Amniotic stem cell (primary cell): ENCODE data around the gene FGD6.
"Not testable (repeated sequence)": the region's sequence is repeated elsewhere in the genome, so short reads cannot be mapped to it uniquely, and the experiment has no call there.

Experiments used
- DNase-seq: peaks from one replicate; lab custom pipeline; 2025; lab: John Stamatoyannopoulos, UW

The FGD6 gene

DNA sequence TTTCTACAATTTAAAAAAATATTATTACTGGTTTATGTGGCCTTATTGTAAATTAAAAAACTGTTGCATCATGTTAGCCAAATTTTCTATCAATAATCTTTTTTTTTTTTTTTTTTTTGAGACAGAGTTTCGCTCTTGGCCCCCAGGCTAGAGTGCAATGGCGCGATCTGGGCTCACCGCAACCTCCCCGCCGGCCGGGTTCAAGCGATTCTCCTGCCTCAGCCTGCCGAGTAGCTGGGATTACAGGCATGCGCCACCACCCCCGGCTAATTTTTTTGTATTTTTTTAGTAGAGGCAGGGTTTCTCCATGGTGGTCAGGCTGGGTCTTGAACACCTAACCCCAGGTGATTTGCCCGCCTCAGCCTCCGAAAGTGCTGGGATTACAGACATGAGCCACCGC, 16.9 kb upstream of the FGD6 start:
- DNase-seq = not testable (repeated sequence)

DNA sequence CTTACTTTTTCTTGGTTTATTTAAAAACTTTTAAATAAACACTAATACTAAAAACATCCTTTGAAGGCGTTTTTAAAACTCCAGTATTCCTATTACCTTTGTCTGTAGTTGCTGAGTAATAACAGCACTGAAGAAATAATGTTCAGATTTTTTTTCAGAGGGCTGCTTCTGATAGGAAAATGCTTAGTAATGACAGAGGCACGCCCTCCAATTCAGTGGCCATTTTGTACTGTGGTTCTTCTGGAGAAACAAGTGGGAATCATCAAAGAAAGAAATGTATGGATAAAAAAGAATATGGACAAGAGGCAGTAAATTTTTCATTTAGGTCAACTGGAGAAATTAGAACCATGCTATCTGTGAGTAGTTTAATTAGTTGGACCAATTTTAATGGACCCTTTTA, 13.9 kb upstream of the FGD6 start:
- no peak for DNase-seq

DNA sequence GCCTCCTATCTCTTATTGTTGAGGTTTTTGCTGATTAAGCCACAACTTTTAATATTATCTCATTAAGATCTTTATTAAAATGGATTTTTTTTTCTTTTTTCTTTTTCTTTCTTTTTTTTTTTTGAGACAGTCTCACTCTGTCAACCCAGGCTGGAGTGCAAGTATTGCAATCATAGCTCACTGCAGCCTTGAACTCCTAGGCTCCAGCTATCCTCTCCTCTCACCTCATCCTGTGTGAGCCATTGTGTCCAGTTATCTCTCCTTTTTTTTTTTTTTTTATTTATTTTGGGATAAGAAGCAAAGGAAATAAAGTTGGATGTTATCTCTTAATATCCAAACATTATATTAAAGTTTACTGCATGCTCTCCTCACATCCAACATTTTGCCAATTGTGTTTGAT, 13.0 kb upstream of the FGD6 start:
- no peak for DNase-seq

DNA sequence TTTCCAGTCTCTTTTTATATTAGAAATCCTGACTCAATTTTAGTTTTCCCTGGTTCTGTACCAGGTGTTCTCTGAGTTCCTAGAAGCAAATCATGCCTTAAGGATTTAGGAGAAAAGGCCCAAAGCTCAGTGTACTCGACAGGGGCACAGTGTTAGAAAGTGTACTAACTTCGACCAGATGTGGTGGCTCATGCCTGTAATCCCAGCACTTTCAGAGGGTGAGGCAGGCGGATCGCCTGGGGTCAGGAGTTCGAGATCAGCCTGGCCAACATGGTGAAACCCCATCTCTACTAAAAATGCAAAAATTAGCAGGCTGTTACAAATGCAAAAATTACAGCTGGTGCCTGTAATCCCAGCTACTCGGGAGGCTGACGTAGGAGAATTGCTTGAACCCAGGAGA, 12.4 kb upstream of the FGD6 start:
- DNase-seq = no peak

DNA sequence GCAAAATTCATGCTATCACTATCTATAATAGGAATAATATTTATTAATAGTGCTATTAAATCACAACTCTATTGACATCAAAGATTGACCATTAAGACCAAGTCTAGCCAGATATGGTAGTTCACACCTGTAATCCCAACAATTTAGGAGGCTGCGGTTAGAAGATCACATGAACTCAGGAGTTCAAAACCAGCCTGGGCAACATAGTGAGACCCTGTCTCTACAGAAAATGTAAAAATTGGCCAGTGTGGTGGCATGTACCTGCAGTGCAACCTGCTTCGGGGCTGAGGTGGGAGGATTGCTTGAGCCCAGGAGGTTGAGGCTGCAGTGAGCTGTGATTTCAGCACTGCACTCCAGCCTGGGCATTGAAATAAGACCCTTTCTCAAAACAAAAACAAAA, 11.3 kb upstream of the FGD6 start:
- DNase-seq = no peak

DNA sequence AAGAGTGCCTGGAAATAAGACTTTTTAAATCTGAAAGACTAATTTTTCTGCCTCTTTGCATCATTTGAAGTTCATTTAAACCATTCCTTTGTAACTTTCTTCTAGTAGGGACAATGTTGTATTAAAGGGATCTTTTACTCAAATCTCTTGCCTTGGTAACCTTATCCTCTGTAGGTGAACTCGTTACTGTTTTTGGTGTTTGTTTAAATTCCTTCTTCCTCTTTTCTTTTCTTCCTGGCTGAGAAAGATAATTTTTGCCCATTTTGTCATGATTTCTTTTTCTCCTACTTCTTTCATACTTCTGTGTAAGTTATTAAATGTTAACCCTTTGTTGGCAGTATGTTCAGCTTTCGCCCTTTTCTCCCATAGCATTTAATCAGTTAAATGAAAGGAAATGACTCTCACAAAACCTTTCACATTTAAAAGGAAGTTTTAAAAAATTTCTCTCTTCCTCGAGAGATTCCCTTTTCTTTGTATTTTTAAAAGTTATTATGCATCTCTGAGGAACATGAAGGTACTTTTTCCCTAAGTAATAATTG, 10.6 kb upstream of the FGD6 start:
- DNase-seq = no peak

DNA sequence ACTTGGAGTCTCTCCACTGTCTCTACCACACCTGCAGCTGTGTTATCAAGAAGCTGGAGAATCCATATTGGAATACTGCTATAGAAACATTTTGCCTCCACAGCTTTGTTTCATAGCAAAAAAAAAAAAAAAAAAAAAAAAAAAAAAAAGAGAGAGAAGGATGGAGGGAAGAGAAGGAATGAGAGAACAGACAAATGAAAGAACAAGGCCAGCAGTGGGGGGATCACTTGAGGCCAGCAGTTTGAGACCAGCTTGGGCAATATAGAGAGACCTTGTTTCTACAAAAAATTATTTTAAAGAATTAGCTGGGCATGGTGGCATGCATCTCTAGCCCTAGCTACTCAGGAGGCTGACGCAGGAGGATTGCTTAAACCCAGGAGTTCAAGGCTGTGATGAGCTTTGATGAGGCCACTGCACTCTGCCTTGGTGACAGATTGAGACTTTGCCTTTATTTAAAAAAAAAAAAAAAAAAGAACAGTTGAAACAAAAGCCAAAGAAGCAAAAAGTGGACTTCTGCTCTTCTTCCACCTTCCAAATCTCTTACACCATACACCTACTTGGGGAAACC, 8.5 kb upstream of the FGD6 start:
- DNase-seq = no peak

DNA sequence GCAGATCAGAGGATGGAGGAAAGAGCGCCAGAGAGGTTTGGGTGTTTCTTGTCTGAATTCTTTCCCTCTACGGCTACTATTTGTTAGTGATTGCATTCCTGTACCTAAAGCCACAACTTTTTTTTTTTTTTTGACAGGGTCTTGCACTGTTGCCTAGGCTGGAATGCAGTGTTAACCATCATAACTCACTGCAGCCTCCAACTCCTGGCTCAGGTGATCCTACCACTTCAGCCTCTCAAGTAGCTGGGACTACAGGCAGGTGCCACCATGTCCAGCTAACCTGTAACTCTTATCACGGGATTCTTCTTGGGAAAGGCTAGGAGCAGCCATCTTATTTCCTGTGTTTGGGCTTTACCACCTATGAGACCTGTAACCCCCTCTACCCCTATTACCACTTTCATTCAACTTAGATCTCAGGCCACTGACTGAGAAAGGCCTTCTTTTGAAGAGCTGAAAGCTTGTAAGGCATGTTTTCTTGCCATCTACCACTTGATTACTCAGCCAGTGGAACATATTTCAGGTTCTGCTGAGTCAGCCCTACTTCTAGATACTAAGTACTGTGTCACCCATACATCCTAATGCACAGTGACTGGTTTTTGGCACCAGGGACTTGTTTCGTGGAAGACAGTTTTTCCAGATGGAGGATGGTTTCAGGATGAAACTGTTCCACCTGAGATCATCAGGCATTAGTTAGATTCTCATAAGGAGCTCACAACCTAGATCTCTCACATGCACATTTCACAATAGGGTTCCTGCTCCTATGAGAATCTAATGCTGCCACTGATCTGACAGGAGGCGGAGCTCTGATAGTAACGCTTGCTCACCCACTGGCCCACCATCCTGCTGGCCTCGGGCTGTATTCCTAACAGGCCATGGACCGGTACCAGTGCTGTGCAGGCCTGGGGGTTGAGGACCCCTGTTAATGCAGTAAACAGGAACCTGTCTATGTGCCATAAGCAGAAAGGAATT, 7.2 kb upstream of the FGD6 start:
- DNase-seq = peak; percentile 56

DNA sequence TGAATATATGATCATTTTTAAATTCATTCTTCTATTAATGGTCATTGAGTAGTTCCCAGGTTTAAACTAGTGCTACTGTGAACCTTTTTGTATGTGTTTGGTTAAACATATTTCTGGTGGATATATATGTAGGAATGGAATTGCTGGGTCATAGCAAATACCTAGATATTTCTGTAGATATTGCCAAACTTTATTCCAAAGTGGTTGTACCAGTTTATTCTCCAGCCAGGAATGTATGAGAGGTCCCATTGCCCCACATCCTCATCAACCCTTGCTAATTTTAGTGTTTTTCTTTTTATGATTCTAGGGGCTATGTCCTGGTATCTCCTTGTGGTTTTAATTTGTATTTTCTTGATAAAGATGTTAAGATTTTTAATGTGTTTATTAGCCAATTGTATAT, 3.5 kb upstream of the FGD6 start:
- DNase-seq = no peak

DNA sequence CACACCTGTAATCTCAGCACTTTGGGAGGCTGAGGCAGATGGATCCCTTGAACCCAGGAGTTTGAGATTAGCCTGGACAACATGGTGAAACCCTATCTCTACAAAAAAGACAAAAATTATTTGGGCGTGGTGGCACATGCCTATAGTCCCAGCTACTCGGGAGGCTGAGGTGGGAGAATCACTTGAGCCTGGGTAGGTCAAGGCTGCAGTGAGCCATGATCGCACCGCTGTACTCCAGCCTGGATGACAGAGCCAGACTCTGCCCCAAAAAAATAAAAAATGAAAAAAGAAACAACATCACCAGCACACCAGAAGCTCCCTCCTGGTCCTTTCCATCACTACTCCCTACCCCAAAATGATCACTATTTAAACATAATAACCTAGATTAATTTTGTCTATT, 2.9 kb upstream of the FGD6 start:
- DNase-seq = no peak

DNA sequence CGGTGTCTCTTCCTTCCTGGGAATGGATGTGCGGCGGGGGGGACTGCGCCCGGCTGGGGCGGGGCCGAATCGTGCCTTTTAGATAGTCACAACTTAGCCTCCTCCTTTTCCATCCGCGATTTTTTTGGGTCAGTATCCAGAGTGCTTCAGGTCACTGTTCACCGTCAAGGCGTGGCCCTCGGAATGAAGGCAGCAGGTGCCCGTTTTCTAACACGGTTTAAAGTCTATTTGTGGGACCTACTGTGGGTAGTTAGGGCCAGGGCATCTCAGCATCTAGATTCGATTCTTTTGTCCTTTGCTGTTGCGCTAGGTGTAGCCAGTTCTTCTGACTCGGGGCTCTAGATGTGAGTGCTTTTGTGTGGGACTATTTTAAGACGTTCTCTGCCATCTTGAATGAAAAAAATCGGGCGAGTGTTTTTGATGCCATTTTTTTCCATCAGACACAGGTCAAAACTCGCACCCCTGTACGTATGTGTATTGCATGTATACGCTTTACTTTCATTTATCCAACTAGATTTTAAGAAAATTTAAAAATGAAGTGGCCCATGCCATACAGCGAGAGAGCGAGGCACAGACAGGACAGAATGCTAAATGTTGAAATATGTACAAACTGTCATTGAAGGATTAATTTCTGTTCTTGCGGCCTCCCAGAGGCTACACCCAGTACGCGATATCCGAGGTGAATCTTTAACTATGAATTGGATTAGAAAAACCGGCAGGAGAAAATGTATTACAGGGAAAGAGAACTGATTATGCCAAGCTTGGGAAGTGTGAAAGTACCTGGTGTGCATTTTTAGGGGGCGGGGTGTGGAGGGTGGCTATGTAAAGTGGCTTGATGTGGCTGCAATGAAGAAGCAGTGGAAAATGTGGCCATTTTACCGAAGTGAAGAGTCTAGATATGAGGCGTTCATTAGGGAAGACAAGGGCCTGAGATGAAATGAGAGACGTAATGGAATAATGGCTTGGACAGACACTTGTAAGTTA, 1.2 kb upstream of the FGD6 start:
- DNase-seq = peak; percentile 42

DNA sequence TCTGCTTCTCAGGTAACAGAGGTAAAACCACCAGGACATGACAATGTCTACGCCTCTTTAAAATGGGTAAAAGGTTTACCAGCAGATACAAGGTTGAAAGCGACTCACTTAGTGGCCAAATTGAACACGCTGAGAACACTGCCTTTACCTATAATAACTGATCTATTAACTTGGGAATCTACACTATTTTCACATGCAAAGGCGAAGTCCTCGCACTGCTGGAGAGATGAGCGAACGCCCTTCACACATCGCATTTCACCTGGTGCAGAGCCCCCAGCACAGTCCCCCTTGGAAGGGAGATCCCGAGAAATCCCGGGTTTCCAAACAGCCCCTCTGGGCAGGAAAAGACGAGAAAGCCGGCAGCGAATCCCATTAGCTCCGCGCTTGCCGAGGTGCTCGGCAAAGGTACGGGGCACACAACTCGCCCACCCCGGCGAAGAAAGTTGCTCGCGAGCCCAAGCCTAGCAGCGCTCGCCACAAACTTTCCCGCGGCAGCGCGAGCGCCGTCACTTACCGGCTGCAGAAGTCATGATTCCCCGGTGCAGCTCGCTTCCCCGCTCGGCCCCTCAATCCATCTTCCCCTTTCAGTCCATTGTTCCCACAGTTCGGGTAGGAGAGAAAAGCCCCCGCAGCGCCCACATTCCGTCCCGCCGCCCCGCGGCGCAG, 423 bp downstream of the FGD6 start:
- no peak for DNase-seq

DNA sequence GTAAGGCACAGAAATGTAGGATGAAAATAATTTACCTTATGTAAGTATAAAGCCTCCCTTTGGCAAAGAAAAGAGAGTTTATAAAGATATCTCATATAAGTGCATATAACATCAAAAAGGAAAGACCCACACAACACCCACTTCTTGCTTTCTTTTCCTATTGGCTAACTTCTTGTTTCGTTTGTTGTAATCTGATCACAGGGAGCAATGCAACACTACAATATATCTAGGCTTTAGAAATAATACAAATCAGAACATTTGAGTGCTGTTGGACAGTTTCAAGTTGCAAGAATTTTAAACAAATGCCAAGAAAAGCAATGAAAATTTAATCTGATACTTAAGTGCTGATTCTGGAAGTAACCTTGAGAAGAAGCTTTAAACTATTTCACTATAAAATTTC, 1.3 kb downstream of the FGD6 start:
- no peak for DNase-seq

DNA sequence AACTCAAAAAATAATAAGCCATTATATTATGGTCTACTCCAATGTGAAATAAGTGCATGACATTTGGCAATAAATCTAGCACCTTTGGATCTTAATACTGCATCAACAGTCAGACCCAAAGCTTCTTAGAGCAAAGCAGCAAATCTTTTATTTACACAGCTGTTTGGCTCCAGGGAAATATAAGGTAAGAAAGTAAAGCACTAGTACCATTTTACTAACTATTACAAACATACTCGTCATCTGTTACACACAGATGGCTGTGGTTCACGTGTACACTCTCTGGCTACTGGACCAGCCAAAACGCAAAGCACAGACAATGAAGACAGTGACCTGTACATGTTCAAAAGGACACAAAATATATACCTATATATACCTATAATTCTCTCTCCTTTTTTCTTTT, 2.8 kb downstream of the FGD6 start:
- DNase-seq = no peak

DNA sequence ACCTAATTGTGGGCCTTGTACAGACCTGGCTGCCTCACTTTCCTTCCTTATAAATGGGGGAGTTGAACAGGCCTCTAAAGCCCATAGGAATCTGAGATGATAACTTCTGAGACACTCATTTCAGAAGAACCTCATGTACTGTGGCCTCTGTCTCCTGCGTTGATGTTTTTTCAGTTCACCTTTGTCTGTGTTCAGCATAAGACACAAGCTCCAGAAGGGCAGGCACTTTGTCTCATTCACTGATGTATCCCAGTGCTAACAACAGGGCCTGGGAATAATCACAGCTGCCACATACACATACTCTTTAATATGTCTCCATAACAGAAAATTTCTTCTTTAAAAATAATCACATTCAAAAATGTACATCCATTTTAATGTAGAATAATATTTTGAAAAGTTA, 3.3 kb downstream of the FGD6 start:
- no peak for DNase-seq

DNA sequence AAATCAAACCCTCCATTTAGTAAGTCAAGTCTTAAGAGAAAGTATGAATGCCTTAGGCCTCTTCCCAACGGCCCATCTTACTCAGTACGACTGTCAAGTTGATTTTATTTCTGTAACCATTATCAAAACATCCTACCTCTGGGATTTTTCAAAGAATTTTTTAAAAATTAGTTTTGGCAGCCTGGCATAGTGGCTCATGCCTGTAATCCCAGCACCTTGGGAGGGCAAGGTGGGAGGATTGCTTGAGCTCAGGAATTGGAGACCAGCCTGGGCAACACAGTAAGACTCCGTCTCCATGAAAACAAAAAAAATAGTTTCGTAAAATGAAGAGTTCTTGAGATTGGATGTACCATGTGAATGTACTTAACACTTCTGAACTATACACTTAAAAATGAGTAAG, 4.1 kb downstream of the FGD6 start:
- no peak for DNase-seq

DNA sequence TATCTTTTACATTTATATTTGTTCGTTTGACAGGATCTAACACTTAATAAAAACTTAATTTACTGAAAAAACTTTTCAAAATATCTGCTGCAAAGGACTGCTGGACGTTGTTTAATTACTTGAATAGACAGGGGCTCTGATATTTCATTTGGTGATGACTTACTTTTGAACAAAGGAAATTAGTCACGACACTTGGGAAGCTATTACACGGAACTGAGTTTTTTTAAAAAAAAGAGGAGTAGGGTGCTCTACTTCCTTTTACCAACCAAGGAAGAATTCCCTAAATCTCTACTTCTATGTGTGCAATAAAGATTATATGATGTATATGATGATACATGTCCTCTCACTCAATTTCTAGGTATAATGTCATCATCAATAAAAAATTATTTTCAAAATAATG, 4.7 kb downstream of the FGD6 start:
- no peak for DNase-seq

DNA sequence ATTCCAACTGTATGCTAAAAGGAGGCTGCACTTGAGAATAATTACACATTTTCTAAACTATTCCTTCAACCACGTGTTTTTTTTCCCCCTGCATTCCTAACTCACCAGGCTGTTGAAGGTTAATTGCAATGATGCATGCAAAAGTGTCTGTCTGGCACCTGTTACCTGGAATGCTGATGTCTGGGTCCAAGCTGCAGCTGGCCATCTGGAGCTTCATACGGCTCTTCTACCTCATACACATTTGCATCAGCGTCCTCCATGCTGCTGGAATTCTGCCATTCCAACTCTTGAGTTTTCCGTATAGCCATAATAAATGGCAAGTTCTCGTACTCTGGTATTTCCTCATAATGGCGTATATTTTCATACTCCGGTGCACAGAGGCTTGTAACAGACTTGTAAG, 8.6 kb downstream of the FGD6 start:
- no peak for DNase-seq

DNA sequence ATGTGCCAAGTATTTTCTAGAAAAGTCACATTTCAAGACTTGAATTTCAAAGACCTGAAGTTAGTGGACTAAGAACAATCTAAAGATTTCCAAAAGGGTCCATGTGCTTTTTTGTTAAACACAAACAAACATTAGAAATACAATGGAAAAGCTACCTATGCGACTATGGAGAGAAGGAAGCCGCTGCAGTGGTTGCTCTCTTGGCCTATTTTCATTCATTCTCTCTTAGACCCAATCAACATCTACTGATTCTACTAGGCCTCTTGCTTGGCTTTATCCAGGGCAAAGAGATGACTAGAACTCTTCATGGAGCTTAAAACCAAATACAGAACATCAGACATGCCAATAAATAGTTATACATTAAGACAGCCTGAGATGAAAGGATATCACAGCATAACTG, 9.9 kb downstream of the FGD6 start:
- no peak for DNase-seq

DNA sequence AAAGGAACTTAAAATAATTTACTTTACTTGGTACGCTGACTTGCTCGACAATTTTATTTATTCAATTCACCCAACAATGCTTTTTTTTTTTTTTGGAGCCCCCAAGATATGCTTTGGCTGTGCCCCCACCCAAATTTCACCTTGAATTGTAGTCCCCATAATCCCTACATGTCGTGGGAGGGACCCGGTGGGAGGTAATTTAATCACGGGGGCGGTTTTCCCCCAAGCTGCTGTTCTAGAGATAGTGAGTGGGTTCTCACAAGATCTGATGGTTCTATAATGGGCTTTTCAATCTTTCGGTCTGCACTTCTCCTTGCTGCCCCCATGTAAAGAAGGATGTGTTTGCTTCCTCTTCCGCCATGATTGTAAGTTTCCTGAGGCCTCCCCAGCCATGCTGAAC, 10.4 kb downstream of the FGD6 start:
- DNase-seq = no peak

DNA sequence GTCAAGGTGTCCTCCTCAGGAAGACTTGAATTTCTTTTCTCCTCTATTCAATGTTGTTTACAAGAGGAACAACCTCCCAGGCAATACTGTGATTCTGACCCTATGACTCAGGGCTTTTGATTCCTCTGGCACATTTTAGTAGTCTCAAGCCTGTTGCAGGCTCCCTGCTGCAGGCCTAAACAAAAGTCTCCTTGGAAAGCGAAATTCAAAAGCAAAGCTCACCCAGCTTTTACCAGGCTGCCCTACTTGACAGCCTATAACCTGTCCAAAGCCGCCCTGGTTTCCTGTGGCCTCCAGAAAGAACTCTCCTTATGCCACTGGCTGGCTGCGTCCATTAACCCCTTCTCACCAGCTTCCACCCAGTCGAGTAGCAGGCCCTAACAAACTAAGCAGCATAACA, 11.6 kb downstream of the FGD6 start:
- peak; percentile 16 for DNase-seq
